OCI-LY7 (cell line): ENCODE results near the gene GPR146.

Source experiments
- CTCF ChIP-seq: fragments of 200-600 bp; sonication (generic); conservative IDR thresholded peaks from 2 replicates; pipeline ENCODE4 v1.5.1; 2014; ENCODE audit warnings: mild to moderate bottlenecking, antibody characterized with exemption, low read length, moderate library complexity, mixed read lengths
- EZH2phosphoT487 ChIP-seq: fragments of 200-600 bp; sonication (generic); IDR thresholded peaks from 2 replicates; pipeline ENCODE4 v1.6.1; 2018; ENCODE audit warnings: low read depth, borderline replicate concordance, mild to moderate bottlenecking, mixed run types, antibody characterized with exemption, low read length, moderate library complexity, mixed read lengths

- TF ChIP-seq CTCF (no peak), EZH2phosphoT487 (no peak)
These were observed 19.0 kb downstream of the GPR146 start for GRCh38 chr7:1063361-1063760.
